B cell (primary cell): Measurements from ENCODE around the gene ANXA4. TPM values are rescaled to one million over a fixed set of nuclear protein-coding genes. Genes with fewer than 3 reads are reported as not detected.

Source experiments
- ATAC-seq: fragments of 200-7000 bp; cut with Tn5 transposase; one replicate; pipeline ENCODE4 v1.10.0; 2021; ENCODE audit warnings: low read depth, mild to moderate bottlenecking, moderate number of reproducible peaks, moderate library complexity
- CTCF ChIA-PET: fragments of 350-600 bp; sonication (Branson Sonifier 250); formaldehyde crosslinking; loops from one replicate; lab custom pipeline; 2021; ENCODE audit warnings: antibody characterized with exemption, inconsistent platforms; lab: Charles Lee
- POLR2A ChIA-PET: fragments of 350-600 bp; sonication (Branson Sonifier 250); formaldehyde crosslinking; loops from one replicate; lab custom pipeline; 2021; ENCODE audit warnings: antibody characterized with exemption; lab: Charles Lee
- DNase-seq: peaks from one replicate; pipeline ENCODE4 v3.0.0; 2013
- H2AFZ ChIP-seq: 2 replicates; pipeline ENCODE4 v1.6.1; 2012; ENCODE audit warnings: mild to moderate bottlenecking, low read depth, low read length; ENCODE audit not compliant: insufficient read depth, poor library complexity, severe bottlenecking
- H3K27ac ChIP-seq, 2 donors: 1 replicate in 1 of 2; 2 replicates in 1 of 2; pipeline ENCODE4 v1.5.1; 2012 to 2013; ENCODE audit warnings: low read length in 2 of 2, mild to moderate bottlenecking in 2 of 2, moderate library complexity in 1 of 2
- H3K27me3 ChIP-seq, 4 experiments: fragments of 200-600 bp in 1 of 4; sonication (generic) in 1 of 4; replicated peaks in 1 of 4; 1 replicate in 2 of 4; 2 replicates in 2 of 4; pipeline versions ENCODE4 v1.6.1 to v1.7.0; 2013 to 2016; ENCODE audit warnings: low read length in 3 of 4, mild to moderate bottlenecking in 2 of 4, mixed read lengths in 1 of 4, moderate library complexity in 1 of 4; ENCODE audit not compliant: insufficient read depth in 4 of 4, control insufficient read depth in 3 of 4; ENCODE audit errors: control extremely low read depth in 1 of 4
- H3K36me3 ChIP-seq, 2 experiments: replicated peaks in 1 of 2; 1 replicate in 1 of 2; 2 replicates in 1 of 2; pipeline versions ENCODE4 v1.6.1 to v1.7.1; 2013; ENCODE audit warnings: low read length in 1 of 2; ENCODE audit not compliant: insufficient read depth in 2 of 2, control insufficient read depth in 1 of 2; ENCODE audit errors: control extremely low read depth in 1 of 2, extremely low read depth in 1 of 2
- H3K4me1 ChIP-seq, 2 donors: fragments of 200-600 bp in 1 of 2; sonication (generic) in 1 of 2; 1 replicate in 1 of 2; 2 replicates in 1 of 2; pipeline versions ENCODE4 v1.5.1 to v1.6.1; 2013 to 2017; ENCODE audit warnings: low read length in 2 of 2; ENCODE audit not compliant: control insufficient read depth in 2 of 2, insufficient read depth in 2 of 2
- H3K4me2 ChIP-seq: replicated peaks from 2 replicates; pipeline ENCODE3; 2012; ENCODE audit warnings: mild to moderate bottlenecking, low read depth, low read length; ENCODE audit not compliant: poor library complexity, severe bottlenecking
- H3K4me3 ChIP-seq, 5 experiments: fragments of 200-600 bp in 1 of 5; sonication (generic) in 1 of 5; 1 replicate in 3 of 5; 2 replicates in 2 of 5; pipeline versions ENCODE4 v1.5.1 to v1.7.0; 2011 to 2016; ENCODE audit warnings: low read length in 4 of 5, mild to moderate bottlenecking in 4 of 5, low read depth in 2 of 5, control low read depth in 1 of 5, moderate library complexity in 1 of 5; ENCODE audit not compliant: insufficient read depth in 1 of 5; ENCODE audit errors: control extremely low read depth in 1 of 5, extremely low read depth in 1 of 5
- H3K79me2 ChIP-seq: fragments of 200-600 bp; sonication (generic); one replicate; pipeline ENCODE4 v1.6.0; 2016; ENCODE audit warnings: low read length; ENCODE audit not compliant: control insufficient read depth, insufficient read depth
- H3K9ac ChIP-seq: fragments of 200-600 bp; sonication (generic); 2 replicates; pipeline ENCODE4 v1.6.1; 2017; ENCODE audit warnings: mild to moderate bottlenecking, low read length, moderate library complexity
- H3K9me3 ChIP-seq, 3 donors: one replicate each; pipeline versions ENCODE4 v1.6.1 to v1.7.1; 2013; ENCODE audit warnings: low read length in 2 of 3; ENCODE audit not compliant: control insufficient read depth in 2 of 3, insufficient read depth in 1 of 3; ENCODE audit errors: control extremely low read depth in 1 of 3
- H4K20me1 ChIP-seq: 2 replicates; pipeline ENCODE4 v1.6.0; 2012; ENCODE audit warnings: mild to moderate bottlenecking, low read length; ENCODE audit not compliant: insufficient read depth, control insufficient read depth, poor library complexity, severe bottlenecking
- H3K27ac Mint-ChIP-seq: one replicate; pipeline ENCODE4 v1.8.0; 2021; ENCODE audit warnings: mixed read lengths
- H3K27me3 Mint-ChIP-seq: one replicate; pipeline ENCODE4 v1.8.0; 2021; ENCODE audit warnings: mixed read lengths
- H3K4me1 Mint-ChIP-seq: one replicate; pipeline ENCODE4 v1.8.0; 2021; ENCODE audit warnings: mixed read lengths
- H3K4me3 Mint-ChIP-seq: one replicate; pipeline ENCODE4 v1.8.0; 2021; ENCODE audit warnings: mixed read lengths
- H3K9me3 Mint-ChIP-seq: one replicate; pipeline ENCODE4 v1.8.0; 2022; ENCODE audit warnings: mixed read lengths; ENCODE audit not compliant: insufficient read depth
- CTCF ChIP-seq: fragments of 200-600 bp; IDR thresholded peaks from one replicate; pipeline ENCODE4 v1.8.0; 2022; ENCODE audit warnings: antibody characterized with exemption, mild to moderate bottlenecking
- EZH2 ChIP-seq: IDR thresholded peaks from 2 replicates; pipeline ENCODE4 v1.6.1; 2012; ENCODE audit warnings: borderline replicate concordance, low read depth, mild to moderate bottlenecking, moderate library complexity, low read length; ENCODE audit not compliant: insufficient read depth, poor library complexity, severe bottlenecking
- WGBS: methylation state at CpG from one replicate; pipeline ENCODE4 v1.1.5; 2013; ENCODE audit warnings: missing lambda C conversion rate; ENCODE audit not compliant: insufficient coverage; 5-methylcytosine and 5-hydroxymethylcytosine counted together
- intact Hi-C: fragments of 100-400 bp; cut with micrococcal nuclease; formaldehyde crosslinking; loops from one replicate; pipeline ENCODE4 v1.10.0; 2022
- polyA plus RNA-seq: library from polyadenylated mRNA; depleted of rRNA; stranded (reverse); fragments of >200 nt; gene quantifications from 2 replicates; pipeline ENCODE4 v1.2.3, GENCODE V29; 2012
- total RNA-seq, 2 donors: library from RNA; stranded (reverse); fragments of 120-200 nt in 1 of 2; gene quantifications; 1 replicate in 1 of 2; 2 replicates in 1 of 2; pipeline versions ENCODE4 v1.2.3 to v1.2.4, GENCODE V29; 2013 to 2022

Gene ANXA4
- total and polyA plus RNA-seq, 2 donors (not counting 1 experiment from before 2014, with no cell fraction given) = 28.4 to 61.7 TPM

GRCh38 chr2:69742322-69742952 is 503 bp downstream of the ANXA4 start:
- ATAC-seq = no peak
- 9% methylated on average over 17 of the region's 22 CpGs for WGBS
- Mint-ChIP-seq H3K4me3 (peak overlapping the region; percentile 99), H3K27ac (peak overlapping the region; percentile 64), H3K4me1 (peaks cover 30% of the 10 kb centered on the region), H3K27me3 (no peaks in the 10 kb centered on the region), H3K9me3 (no peaks in the 10 kb centered on the region)
- H4K20me1 ChIP-seq = peaks cover 8% of the 10 kb centered on the region
- peak overlapping the region in 1 of 2 donors; percentile 79 for H3K27ac ChIP-seq
- ChIA-PET CTCF (interaction anchor here (0.7 to 7.3 kb wide), 5 partner anchors 11 to 74 kb away, joined by 3 to 59 read pairs (median 6); no protein-coding TSS in a partner anchor), POLR2A (interaction anchor here (1.0 to 1.3 kb wide), 2 partner anchors 11 to 33 kb away, joined by 3 to 5 read pairs; no protein-coding TSS in a partner anchor)
- intact Hi-C loops = loop anchor here (5.0 kb wide), 2 partner anchors 35 to 60 kb away; no protein-coding TSS in a partner anchor
- TF ChIP-seq CTCF (no peak), EZH2 (no peak)
- DNase-seq = peak; percentile 19
- H3K4me3 ChIP-seq = peak overlapping the region; percentile 74 to 89 (median 75)
- H3K9ac ChIP-seq = peak overlapping the region; percentile 82
- H2AFZ ChIP-seq = peak overlapping the region; percentile 95
- no peaks in the 10 kb centered on the region for H3K9me3 ChIP-seq
- H3K4me1 ChIP-seq = peaks cover 26 to 41% of the 10 kb centered on the region in 2 donors
- H3K36me3 ChIP-seq = no peaks in the 10 kb centered on the region
- H3K27me3 ChIP-seq = no peaks in the 10 kb centered on the region
- H3K4me2 ChIP-seq = peak overlapping the region; percentile 92
- H3K79me2 ChIP-seq = peaks cover 54% of the 10 kb centered on the region

- H3K4me3 ChIP-seq = no peak overlapping the region
- no peak for ATAC-seq
- H3K9ac ChIP-seq = no peak overlapping the region
- Mint-ChIP-seq H3K27ac (no peak overlapping the region), H3K9me3 (no peaks in the 10 kb centered on the region), H3K4me1 (peaks cover 31% of the 10 kb centered on the region), H3K27me3 (no peaks in the 10 kb centered on the region), H3K4me3 (no peak overlapping the region)
- peaks cover 26 to 41% of the 10 kb centered on the region in 2 donors for H3K4me1 ChIP-seq
- intact Hi-C loops = loop anchor here (5.0 kb wide), 2 partner anchors 33 to 58 kb away; no protein-coding TSS in a partner anchor
- H3K79me2 ChIP-seq = peaks cover 65% of the 10 kb centered on the region
- POLR2A ChIA-PET = no interaction called here
- H3K4me2 ChIP-seq = peak overlapping the region; percentile 44
- H3K36me3 ChIP-seq = peaks cover 0 to 1% of the 10 kb centered on the region in 2 experiments
- no peaks in the 10 kb centered on the region for H3K9me3 ChIP-seq
- WGBS = no CpG with 5 or more reads among the region's 2 CpGs
- peaks cover 9% of the 10 kb centered on the region for H4K20me1 ChIP-seq
- H3K27ac ChIP-seq = no peak overlapping the region
- no peak for DNase-seq
- TF ChIP-seq EZH2 = no peak
- no peak for TF ChIP-seq CTCF
- H3K27me3 ChIP-seq = no peaks in the 10 kb centered on the region
- CTCF ChIA-PET = interaction anchor here (1.0 to 7.3 kb wide), 5 partner anchors 19 to 85 kb away, joined by 3 to 59 read pairs (median 5); no protein-coding TSS in a partner anchor
- no peak overlapping the region for H2AFZ ChIP-seq
These were observed 1.9 kb downstream of the ANXA4 start for GRCh38 chr2:69743847-69744264.
